ENCODE data around the gene MCUR1.
"Not testable (repeated sequence)": the region's sequence is repeated elsewhere in the genome, so short reads cannot be mapped to it uniquely, and the experiment has no call there.

Gene MCUR1

GRCh38 chr6:13831615-13832014 is 17.3 kb upstream of the MCUR1 start:
- H3K4me3 ChIP-seq (IDR thresholded peaks at IDR 0.05; ENCODE audit: insufficient read depth, low read depth, low read length) = no peak overlapping the region
- H3K79me2 ChIP-seq (ENCODE audit: insufficient read depth, low read depth) = no peaks in the 10 kb centered on the region
- TF ChIP-seq CTCF (conservative IDR thresholded peaks at IDR 0.05; ENCODE audit: low read depth, low read length) = no peak
- no peaks in the 10 kb centered on the region for H3K27me3 ChIP-seq (ENCODE audit: insufficient read depth, low read depth)
- no peak overlapping the region for H3K4me2 ChIP-seq
- H3K36me3 ChIP-seq (ENCODE audit: insufficient read depth) = no peaks in the 10 kb centered on the region
- no peak overlapping the region for H3K27ac ChIP-seq
- no peaks in the 10 kb centered on the region for H4K20me1 ChIP-seq (ENCODE audit: insufficient read depth)
- no peaks in the 10 kb centered on the region for H3K4me1 ChIP-seq (ENCODE audit: low read depth, poor library complexity, severe bottlenecking)
- no peak overlapping the region for H3K9ac ChIP-seq
- H2AFZ ChIP-seq (ENCODE audit: low read depth) = no peak overlapping the region

GRCh38 chr6:13830803-13831202 is 16.4 kb upstream of the MCUR1 start:
- no peaks in the 10 kb centered on the region for H4K20me1 ChIP-seq (ENCODE audit: insufficient read depth)
- no peak for TF ChIP-seq CTCF (conservative IDR thresholded peaks at IDR 0.05; ENCODE audit: low read depth, low read length)
- H2AFZ ChIP-seq (ENCODE audit: low read depth) = no peak overlapping the region

DNA sequence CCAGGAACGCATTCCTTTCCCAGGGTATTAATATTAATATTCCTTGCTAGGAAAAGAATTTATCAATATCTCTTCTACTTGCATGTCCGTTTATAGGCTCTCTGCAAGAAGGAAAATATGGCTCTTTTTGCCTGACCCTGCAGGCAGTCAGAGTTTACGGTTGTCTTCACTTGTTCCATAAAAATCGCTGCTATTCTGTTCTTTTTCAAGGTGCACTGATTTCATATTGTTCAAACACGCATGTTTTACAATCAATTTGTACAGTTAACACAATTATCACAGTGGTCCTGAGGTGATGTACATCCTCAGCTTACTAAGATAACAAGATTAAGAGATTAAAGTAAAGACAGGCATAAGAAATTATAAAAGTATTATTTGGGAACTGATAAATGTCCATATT is 15.1 kb upstream of the MCUR1 start:
- not testable (repeated sequence) for H3K27ac ChIP-seq; H2AFZ ChIP-seq (ENCODE audit: low read depth); H3K4me2 ChIP-seq; H3K4me3 ChIP-seq (IDR thresholded peaks at IDR 0.05; ENCODE audit: insufficient read depth, low read depth, low read length); H4K20me1 ChIP-seq (ENCODE audit: insufficient read depth); H3K36me3 ChIP-seq (ENCODE audit: insufficient read depth); H3K4me1 ChIP-seq (ENCODE audit: low read depth, poor library complexity, severe bottlenecking); H3K79me2 ChIP-seq (ENCODE audit: insufficient read depth, low read depth); H3K27me3 ChIP-seq (ENCODE audit: insufficient read depth, low read depth); H3K9ac ChIP-seq

More at GRCh38 chr6:13830803-13831202, 16.4 kb upstream of the MCUR1 start:
- H3K4me3 ChIP-seq (IDR thresholded peaks at IDR 0.05; ENCODE audit: insufficient read depth, low read depth, low read length) = no peak overlapping the region
- H3K36me3 ChIP-seq (ENCODE audit: insufficient read depth) = no peaks in the 10 kb centered on the region
- H3K27me3 ChIP-seq (ENCODE audit: insufficient read depth, low read depth) = no peaks in the 10 kb centered on the region
- H3K4me1 ChIP-seq (ENCODE audit: low read depth, poor library complexity, severe bottlenecking) = no peaks in the 10 kb centered on the region
- H3K79me2 ChIP-seq (ENCODE audit: insufficient read depth, low read depth) = no peaks in the 10 kb centered on the region
- no peak overlapping the region for H3K27ac ChIP-seq
- H3K9ac ChIP-seq = no peak overlapping the region
- no peak overlapping the region for H3K4me2 ChIP-seq

DNA sequence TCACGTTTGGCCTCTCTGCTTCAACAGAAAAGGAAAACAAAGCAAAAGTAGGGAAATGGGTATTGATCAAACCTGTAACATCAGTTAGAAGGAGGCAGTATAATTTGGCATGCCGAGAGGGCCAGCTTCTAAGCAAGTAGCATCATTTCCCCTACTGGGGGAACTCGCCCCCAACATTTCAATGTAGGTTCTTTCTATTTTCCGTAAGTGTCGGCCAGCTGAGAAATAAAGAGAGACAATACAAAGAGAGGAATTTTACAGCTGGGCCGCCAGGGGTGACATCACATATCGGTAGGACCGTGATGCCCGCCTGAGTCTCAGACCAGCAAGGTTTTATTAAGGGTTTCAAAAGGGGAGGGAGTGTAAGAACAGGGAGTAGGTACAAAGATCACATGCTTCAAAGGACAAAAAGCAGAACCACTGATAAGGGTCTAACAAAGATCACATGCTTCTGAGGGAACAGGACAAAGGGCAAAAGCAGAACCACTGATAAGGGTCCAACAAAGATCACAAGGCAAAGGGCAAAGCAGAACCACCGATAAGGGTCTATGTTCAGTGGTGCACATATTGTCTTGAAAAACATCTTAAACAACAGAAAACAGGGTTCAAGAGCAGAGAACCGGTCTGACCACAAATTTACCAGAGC is 14.4 kb upstream of the MCUR1 start:
- H2AFZ ChIP-seq (ENCODE audit: low read depth) = not testable (repeated sequence)

GRCh38 chr6:13827032-13827431 is 12.7 kb upstream of the MCUR1 start:
- H3K4me2 ChIP-seq = no peak overlapping the region
- no peak overlapping the region for H3K9ac ChIP-seq
- no peak overlapping the region for H3K4me3 ChIP-seq (IDR thresholded peaks at IDR 0.05; ENCODE audit: insufficient read depth, low read depth, low read length)
- H3K79me2 ChIP-seq (ENCODE audit: insufficient read depth, low read depth) = no peaks in the 10 kb centered on the region
- no peak for TF ChIP-seq CTCF (conservative IDR thresholded peaks at IDR 0.05; ENCODE audit: low read depth, low read length)
- H4K20me1 ChIP-seq (ENCODE audit: insufficient read depth) = no peaks in the 10 kb centered on the region
- H3K27ac ChIP-seq = no peak overlapping the region
- no peaks in the 10 kb centered on the region for H3K36me3 ChIP-seq (ENCODE audit: insufficient read depth)
- no peaks in the 10 kb centered on the region for H3K27me3 ChIP-seq (ENCODE audit: insufficient read depth, low read depth)
- H2AFZ ChIP-seq (ENCODE audit: low read depth) = no peak overlapping the region
- no peaks in the 10 kb centered on the region for H3K4me1 ChIP-seq (ENCODE audit: low read depth, poor library complexity, severe bottlenecking)

More for the DNA sequence above, 14.4 kb upstream of the MCUR1 start:
- H3K27me3 ChIP-seq (ENCODE audit: insufficient read depth, low read depth); H3K4me3 ChIP-seq (IDR thresholded peaks at IDR 0.05; ENCODE audit: insufficient read depth, low read depth, low read length); H3K4me2 ChIP-seq; H3K27ac ChIP-seq; H3K36me3 ChIP-seq (ENCODE audit: insufficient read depth); H3K4me1 ChIP-seq (ENCODE audit: low read depth, poor library complexity, severe bottlenecking); H3K79me2 ChIP-seq (ENCODE audit: insufficient read depth, low read depth); H3K9ac ChIP-seq; H4K20me1 ChIP-seq (ENCODE audit: insufficient read depth): not testable (repeated sequence)
